SK-N-SH treated with all-trans-retinoic acid at 6 μM for 48 hours (cell line): Measurements from ENCODE around the gene THOC7.

Experiments used
- BACH2 ChIP-seq: fragments of 250-450 bp; sonication (Bioruptor Pico); IDR thresholded peaks from 2 replicates; pipeline ENCODE4 v1.9.0; 2021; ENCODE audit warnings: mild to moderate bottlenecking, borderline replicate concordance
- CSDC2 ChIP-seq: fragments of 250-450 bp; sonication (Bioruptor Pico); IDR thresholded peaks from 2 replicates; pipeline ENCODE4 v1.5.0; 2020; ENCODE audit warnings: mild to moderate bottlenecking, moderate library complexity
- RARB ChIP-seq: fragments of 250-450 bp; sonication (Bioruptor Pico); IDR thresholded peaks from 2 replicates; pipeline ENCODE4 v1.8.0; 2021; ENCODE audit warnings: mild to moderate bottlenecking, moderate library complexity
- TOX ChIP-seq: fragments of 250-450 bp; sonication (Bioruptor Pico); IDR thresholded peaks from 2 replicates; pipeline ENCODE4 v1.8.0; 2021; ENCODE audit warnings: mild to moderate bottlenecking, moderate library complexity, borderline replicate concordance
- ZC3H10 ChIP-seq: fragments of 250-450 bp; sonication (Bioruptor Pico); IDR thresholded peaks from 2 replicates; pipeline ENCODE4 v1.5.1; 2021; ENCODE audit warnings: mild to moderate bottlenecking, moderate library complexity
- ZNF70 ChIP-seq: fragments of 450-650 bp; formaldehyde crosslinking; IDR thresholded peaks from 2 replicates; pipeline ENCODE4 v1.5.0; 2020; ENCODE audit warnings: mild to moderate bottlenecking, moderate library complexity
- TF ChIP-seq, protein P1 (sequence below): fragments of 250-450 bp; sonication (Bioruptor Pico); IDR thresholded peaks from 2 replicates; pipeline ENCODE4 v1.8.0; 2020; ENCODE audit warnings: mild to moderate bottlenecking, moderate library complexity, borderline replicate concordance
- TF ChIP-seq, protein P2 (sequence below): fragments of 250-450 bp; sonication (Bioruptor Pico); IDR thresholded peaks from 2 replicates; pipeline ENCODE4 v1.5.0; 2020; ENCODE audit warnings: mild to moderate bottlenecking, moderate library complexity
- TF ChIP-seq, protein P3 (sequence below): fragments of 250-450 bp; sonication (Bioruptor Pico); IDR thresholded peaks from 2 replicates; pipeline ENCODE4 v1.5.1; 2021; ENCODE audit warnings: mild to moderate bottlenecking, moderate library complexity

DNA sequence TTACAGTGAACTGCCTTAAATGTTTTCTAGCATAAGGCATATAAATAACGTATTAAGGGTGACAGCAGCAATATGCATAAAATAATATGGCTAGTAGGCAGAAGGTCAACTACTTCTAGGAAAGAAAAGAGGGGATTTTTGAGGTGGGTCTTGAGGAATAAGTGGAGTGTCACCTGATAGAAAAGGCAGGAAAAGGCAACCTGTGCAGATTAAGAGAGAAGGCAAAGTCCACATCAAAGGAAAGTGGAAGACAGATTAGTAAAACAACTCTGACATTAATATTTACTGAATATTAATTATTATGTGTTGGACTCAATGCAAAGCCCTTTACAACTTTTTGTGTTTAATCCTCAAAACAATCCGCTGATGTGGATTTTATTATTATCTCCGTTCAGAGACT lies 2.8 kb downstream of the THOC7 start:
- TF ChIP-seq, protein P1, sequence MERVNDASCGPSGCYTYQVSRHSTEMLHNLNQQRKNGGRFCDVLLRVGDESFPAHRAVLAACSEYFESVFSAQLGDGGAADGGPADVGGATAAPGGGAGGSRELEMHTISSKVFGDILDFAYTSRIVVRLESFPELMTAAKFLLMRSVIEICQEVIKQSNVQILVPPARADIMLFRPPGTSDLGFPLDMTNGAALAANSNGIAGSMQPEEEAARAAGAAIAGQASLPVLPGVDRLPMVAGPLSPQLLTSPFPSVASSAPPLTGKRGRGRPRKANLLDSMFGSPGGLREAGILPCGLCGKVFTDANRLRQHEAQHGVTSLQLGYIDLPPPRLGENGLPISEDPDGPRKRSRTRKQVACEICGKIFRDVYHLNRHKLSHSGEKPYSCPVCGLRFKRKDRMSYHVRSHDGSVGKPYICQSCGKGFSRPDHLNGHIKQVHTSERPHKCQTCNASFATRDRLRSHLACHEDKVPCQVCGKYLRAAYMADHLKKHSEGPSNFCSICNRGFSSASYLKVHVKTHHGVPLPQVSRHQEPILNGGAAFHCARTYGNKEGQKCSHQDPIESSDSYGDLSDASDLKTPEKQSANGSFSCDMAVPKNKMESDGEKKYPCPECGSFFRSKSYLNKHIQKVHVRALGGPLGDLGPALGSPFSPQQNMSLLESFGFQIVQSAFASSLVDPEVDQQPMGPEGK: no peak
- TF ChIP-seq TOX (CRISPR knock-in tag): no peak
- no peak for TF ChIP-seq ZNF70 (CRISPR knock-in tag)
- TF ChIP-seq RARB (CRISPR knock-in tag): no peak
- TF ChIP-seq CSDC2: no peak
- TF ChIP-seq ZC3H10 (CRISPR knock-in tag): no peak
- TF ChIP-seq, protein P2, sequence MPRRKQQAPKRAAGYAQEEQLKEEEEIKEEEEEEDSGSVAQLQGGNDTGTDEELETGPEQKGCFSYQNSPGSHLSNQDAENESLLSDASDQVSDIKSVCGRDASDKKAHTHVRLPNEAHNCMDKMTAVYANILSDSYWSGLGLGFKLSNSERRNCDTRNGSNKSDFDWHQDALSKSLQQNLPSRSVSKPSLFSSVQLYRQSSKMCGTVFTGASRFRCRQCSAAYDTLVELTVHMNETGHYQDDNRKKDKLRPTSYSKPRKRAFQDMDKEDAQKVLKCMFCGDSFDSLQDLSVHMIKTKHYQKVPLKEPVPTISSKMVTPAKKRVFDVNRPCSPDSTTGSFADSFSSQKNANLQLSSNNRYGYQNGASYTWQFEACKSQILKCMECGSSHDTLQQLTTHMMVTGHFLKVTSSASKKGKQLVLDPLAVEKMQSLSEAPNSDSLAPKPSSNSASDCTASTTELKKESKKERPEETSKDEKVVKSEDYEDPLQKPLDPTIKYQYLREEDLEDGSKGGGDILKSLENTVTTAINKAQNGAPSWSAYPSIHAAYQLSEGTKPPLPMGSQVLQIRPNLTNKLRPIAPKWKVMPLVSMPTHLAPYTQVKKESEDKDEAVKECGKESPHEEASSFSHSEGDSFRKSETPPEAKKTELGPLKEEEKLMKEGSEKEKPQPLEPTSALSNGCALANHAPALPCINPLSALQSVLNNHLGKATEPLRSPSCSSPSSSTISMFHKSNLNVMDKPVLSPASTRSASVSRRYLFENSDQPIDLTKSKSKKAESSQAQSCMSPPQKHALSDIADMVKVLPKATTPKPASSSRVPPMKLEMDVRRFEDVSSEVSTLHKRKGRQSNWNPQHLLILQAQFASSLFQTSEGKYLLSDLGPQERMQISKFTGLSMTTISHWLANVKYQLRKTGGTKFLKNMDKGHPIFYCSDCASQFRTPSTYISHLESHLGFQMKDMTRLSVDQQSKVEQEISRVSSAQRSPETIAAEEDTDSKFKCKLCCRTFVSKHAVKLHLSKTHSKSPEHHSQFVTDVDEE (CRISPR knock-in tag): no peak
- TF ChIP-seq, protein P3, sequence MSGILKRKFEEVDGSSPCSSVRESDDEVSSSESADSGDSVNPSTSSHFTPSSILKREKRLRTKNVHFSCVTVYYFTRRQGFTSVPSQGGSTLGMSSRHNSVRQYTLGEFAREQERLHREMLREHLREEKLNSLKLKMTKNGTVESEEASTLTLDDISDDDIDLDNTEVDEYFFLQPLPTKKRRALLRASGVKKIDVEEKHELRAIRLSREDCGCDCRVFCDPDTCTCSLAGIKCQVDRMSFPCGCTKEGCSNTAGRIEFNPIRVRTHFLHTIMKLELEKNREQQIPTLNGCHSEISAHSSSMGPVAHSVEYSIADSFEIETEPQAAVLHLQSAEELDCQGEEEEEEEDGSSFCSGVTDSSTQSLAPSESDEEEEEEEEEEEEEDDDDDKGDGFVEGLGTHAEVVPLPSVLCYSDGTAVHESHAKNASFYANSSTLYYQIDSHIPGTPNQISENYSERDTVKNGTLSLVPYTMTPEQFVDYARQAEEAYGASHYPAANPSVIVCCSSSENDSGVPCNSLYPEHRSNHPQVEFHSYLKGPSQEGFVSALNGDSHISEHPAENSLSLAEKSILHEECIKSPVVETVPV: no peak
- TF ChIP-seq BACH2 (CRISPR knock-in tag): no peak
